ENCODE measurements around the gene AOC2. TPM values are rescaled to one million over a fixed set of nuclear protein-coding genes. Genes with fewer than 3 reads are reported as not detected.

Gene AOC2
- total RNA-seq, 3 donors from 2014 or later, result 1.8 to 11.8 (median 2.3) TPM

- intact Hi-C loops (cut with DNase I; ENCODE audit: low total_unique reads), result loop anchor here (10.0 kb wide), 1 partner anchor 493 kb away; no protein-coding TSS in a partner anchor
Observed at GRCh38 chr17:42841975-42842685, 2.2 kb upstream of the AOC2 start.

GRCh38 chr17:42843358-42843934 is 934 bp upstream of the AOC2 start:
- DNase-seq (ENCODE audit: low spot score in 2 of 2), result no peak
- TF ChIP-seq POLR2AphosphoS5 (IDR thresholded peaks at IDR 0.05), result no peak
- TF ChIP-seq, protein P1, sequence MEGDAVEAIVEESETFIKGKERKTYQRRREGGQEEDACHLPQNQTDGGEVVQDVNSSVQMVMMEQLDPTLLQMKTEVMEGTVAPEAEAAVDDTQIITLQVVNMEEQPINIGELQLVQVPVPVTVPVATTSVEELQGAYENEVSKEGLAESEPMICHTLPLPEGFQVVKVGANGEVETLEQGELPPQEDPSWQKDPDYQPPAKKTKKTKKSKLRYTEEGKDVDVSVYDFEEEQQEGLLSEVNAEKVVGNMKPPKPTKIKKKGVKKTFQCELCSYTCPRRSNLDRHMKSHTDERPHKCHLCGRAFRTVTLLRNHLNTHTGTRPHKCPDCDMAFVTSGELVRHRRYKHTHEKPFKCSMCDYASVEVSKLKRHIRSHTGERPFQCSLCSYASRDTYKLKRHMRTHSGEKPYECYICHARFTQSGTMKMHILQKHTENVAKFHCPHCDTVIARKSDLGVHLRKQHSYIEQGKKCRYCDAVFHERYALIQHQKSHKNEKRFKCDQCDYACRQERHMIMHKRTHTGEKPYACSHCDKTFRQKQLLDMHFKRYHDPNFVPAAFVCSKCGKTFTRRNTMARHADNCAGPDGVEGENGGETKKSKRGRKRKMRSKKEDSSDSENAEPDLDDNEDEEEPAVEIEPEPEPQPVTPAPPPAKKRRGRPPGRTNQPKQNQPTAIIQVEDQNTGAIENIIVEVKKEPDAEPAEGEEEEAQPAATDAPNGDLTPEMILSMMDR (IDR thresholded peaks at IDR 0.05), result peak; percentile 45 to 93 (median 76)
- Histone ChIP-seq H3K36me3 (no peaks in the 10 kb centered on the region), H3K27ac (no peak overlapping the region), H3K4me1 (no peaks in the 10 kb centered on the region), H3K4me3 (no peak overlapping the region), H3K9me3 (no peaks in the 10 kb centered on the region), H3K27me3 (no peaks in the 10 kb centered on the region)
- intact Hi-C loops (cut with DNase I; ENCODE audit: low total_unique reads), result loop anchor here (10.0 kb wide), 1 partner anchor 491 kb away; no protein-coding TSS in a partner anchor

More at GRCh38 chr17:42841975-42842685, 2.2 kb upstream of the AOC2 start:
- Histone ChIP-seq H3K4me1 (no peaks in the 10 kb centered on the region), H3K27me3 (no peaks in the 10 kb centered on the region), H3K27ac (no peak overlapping the region), H3K36me3 (no peaks in the 10 kb centered on the region), H3K9me3 (no peaks in the 10 kb centered on the region), H3K4me3 (no peak overlapping the region)
- TF ChIP-seq POLR2AphosphoS5 (IDR thresholded peaks at IDR 0.05) (no peak), POLR2A (IDR thresholded peaks at IDR 0.05) (no peak)
- TF ChIP-seq, protein P1 (IDR thresholded peaks at IDR 0.05), result no peak
- DNase-seq (ENCODE audit: low spot score in 2 of 2), result no peak

GRCh38 chr17:42844761-42845555 is 578 bp downstream of the AOC2 start:
- intact Hi-C loops (cut with DNase I; ENCODE audit: low total_unique reads), result loop anchor here (10.0 kb wide), 1 partner anchor 490 kb away; no protein-coding TSS in a partner anchor
- Histone ChIP-seq H3K27me3 (no peaks in the 10 kb centered on the region), H3K27ac (no peak overlapping the region), H3K4me1 (no peaks in the 10 kb centered on the region), H3K4me3 (no peak overlapping the region), H3K9me3 (no peaks in the 10 kb centered on the region), H3K36me3 (no peaks in the 10 kb centered on the region)
- DNase-seq (ENCODE audit: low spot score in 2 of 2), result no peak
- TF ChIP-seq POLR2AphosphoS5 (IDR thresholded peaks at IDR 0.05) (no peak), POLR2A (IDR thresholded peaks at IDR 0.05) (no peak)
- TF ChIP-seq, protein P1 (IDR thresholded peaks at IDR 0.05), result no peak

DNA sequence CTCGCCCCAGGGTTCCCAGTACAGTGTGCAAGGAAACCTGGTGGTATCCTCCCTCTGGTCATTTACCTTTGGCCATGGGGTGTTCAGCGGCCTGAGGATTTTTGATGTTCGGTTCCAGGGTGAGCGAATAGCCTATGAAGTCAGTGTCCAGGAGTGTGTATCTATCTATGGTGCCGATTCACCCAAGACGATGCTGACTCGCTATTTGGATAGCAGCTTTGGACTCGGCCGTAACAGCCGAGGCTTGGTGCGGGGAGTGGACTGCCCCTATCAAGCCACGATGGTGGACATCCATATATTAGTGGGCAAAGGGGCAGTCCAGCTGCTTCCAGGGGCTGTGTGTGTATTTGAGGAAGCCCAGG is 1.2 kb downstream of the AOC2 start:
- TF ChIP-seq, protein P1 (IDR thresholded peaks at IDR 0.05), result no peak
- no peak for TF ChIP-seq POLR2AphosphoS5 (IDR thresholded peaks at IDR 0.05)
- TF ChIP-seq POLR2A (IDR thresholded peaks at IDR 0.05), result no peak
- no peaks in the 10 kb centered on the region for H3K27me3 ChIP-seq
- peak overlapping the region in 1 of 2 donors; percentile 59 for H3K27ac ChIP-seq
- H3K4me3 ChIP-seq, result no peak overlapping the region
- no peak for DNase-seq (ENCODE audit: low spot score in 2 of 2)
- H3K36me3 ChIP-seq, result no peaks in the 10 kb centered on the region
- H3K9me3 ChIP-seq, result no peaks in the 10 kb centered on the region
- H3K4me1 ChIP-seq, result no peaks in the 10 kb centered on the region
- intact Hi-C loops (cut with DNase I; ENCODE audit: low total_unique reads), result loop anchor here (10.0 kb wide), 1 partner anchor 489 kb away; no protein-coding TSS in a partner anchor

All from breast epithelium (tissue), 4 donors.